ENCODE measurements around the gene NUP205. TPM values are rescaled to one million over a fixed set of nuclear protein-coding genes. Genes with fewer than 3 reads are reported as not detected.
"Not testable (repeated sequence)": the region's sequence is repeated elsewhere in the genome, so short reads cannot be mapped to it uniquely, and the experiment has no call there.

NUP205 gene
- total RNA-seq, 1 experiment from 2014 or later: 75.1 TPM

DNA sequence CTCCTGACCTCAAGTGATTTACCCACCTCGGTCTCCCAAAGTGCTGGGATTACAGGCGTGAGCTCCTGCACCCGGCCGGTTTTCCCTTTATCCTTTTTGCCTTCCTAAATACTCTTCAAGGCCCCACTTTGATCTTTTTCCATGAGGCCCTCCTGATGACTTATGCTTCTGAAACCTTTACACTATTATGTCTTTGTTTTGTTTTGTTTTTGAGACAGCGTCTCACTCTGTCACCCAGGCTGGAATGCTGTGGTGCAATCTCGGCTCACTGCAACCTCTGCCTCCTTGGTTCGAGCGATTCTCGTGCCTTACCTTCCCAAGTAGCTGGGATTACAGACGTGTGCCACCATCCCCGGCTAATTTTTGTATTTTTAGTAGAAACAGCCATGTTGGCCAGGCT lies 108.4 kb downstream of the NUP205 start:
- TF ChIP-seq, protein P1, sequence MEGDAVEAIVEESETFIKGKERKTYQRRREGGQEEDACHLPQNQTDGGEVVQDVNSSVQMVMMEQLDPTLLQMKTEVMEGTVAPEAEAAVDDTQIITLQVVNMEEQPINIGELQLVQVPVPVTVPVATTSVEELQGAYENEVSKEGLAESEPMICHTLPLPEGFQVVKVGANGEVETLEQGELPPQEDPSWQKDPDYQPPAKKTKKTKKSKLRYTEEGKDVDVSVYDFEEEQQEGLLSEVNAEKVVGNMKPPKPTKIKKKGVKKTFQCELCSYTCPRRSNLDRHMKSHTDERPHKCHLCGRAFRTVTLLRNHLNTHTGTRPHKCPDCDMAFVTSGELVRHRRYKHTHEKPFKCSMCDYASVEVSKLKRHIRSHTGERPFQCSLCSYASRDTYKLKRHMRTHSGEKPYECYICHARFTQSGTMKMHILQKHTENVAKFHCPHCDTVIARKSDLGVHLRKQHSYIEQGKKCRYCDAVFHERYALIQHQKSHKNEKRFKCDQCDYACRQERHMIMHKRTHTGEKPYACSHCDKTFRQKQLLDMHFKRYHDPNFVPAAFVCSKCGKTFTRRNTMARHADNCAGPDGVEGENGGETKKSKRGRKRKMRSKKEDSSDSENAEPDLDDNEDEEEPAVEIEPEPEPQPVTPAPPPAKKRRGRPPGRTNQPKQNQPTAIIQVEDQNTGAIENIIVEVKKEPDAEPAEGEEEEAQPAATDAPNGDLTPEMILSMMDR (IDR thresholded peaks at IDR 0.05; ENCODE audit: unreplicated experiment): no peak
- Mint-ChIP-seq H3K27ac (ENCODE audit: unreplicated experiment) (no peak overlapping the region), H3K36me3 (ENCODE audit: insufficient read depth, unreplicated experiment) (peaks cover 23% of the 10 kb centered on the region), H3K4me1 (ENCODE audit: low read depth, unreplicated experiment) (peaks cover 13% of the 10 kb centered on the region), H3K9me3 (ENCODE audit: low read depth, unreplicated experiment) (no peaks in the 10 kb centered on the region), H3K4me3 (ENCODE audit: low read depth, unreplicated experiment) (no peak overlapping the region), H3K27me3 (ENCODE audit: unreplicated experiment) (no peaks in the 10 kb centered on the region)
- CTCF ChIA-PET: no interaction called here
- intact Hi-C loops (cut with micrococcal nuclease; ENCODE audit: unreplicated experiment): no loop called here
- no TSS peak for BruUV-seq (replicated peaks)
- DNase-seq: no peak

DNA sequence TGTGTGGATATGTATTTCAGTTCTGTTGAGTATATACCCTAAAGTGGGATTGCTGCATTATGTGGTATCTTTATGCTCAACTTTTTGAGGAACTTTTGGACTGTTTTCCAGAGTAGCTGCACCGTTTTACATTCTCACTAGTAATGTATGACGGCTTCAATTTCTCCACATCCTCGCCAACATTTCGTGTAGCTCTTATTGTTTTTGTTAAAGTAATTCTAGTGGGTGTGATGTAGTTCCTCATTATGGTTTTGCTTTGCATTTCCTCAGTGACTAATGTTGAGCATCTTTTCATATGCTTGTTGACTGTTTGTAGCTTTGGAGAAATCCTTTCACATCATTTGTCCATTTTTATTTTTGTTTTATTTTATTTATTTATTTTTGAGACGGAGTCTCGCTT lies 109.1 kb downstream of the NUP205 start:
- Mint-ChIP-seq H3K4me3 (ENCODE audit: low read depth, unreplicated experiment) (no peak overlapping the region), H3K9me3 (ENCODE audit: low read depth, unreplicated experiment) (no peaks in the 10 kb centered on the region), H3K27ac (ENCODE audit: unreplicated experiment) (no peak overlapping the region), H3K27me3 (ENCODE audit: unreplicated experiment) (no peaks in the 10 kb centered on the region), H3K4me1 (ENCODE audit: low read depth, unreplicated experiment) (peaks cover 6% of the 10 kb centered on the region), H3K36me3 (ENCODE audit: insufficient read depth, unreplicated experiment) (peaks cover 19% of the 10 kb centered on the region)
- intact Hi-C loops (cut with micrococcal nuclease; ENCODE audit: unreplicated experiment): no loop called here
- TF ChIP-seq, protein P1 (IDR thresholded peaks at IDR 0.05; ENCODE audit: unreplicated experiment): no peak
- no peak for DNase-seq
- CTCF ChIA-PET: interaction anchor here (0.6 kb wide), 1 partner anchor 21 kb away, joined by 3 read pairs; no protein-coding TSS in a partner anchor
- BruUV-seq (replicated peaks): no TSS peak

DNA sequence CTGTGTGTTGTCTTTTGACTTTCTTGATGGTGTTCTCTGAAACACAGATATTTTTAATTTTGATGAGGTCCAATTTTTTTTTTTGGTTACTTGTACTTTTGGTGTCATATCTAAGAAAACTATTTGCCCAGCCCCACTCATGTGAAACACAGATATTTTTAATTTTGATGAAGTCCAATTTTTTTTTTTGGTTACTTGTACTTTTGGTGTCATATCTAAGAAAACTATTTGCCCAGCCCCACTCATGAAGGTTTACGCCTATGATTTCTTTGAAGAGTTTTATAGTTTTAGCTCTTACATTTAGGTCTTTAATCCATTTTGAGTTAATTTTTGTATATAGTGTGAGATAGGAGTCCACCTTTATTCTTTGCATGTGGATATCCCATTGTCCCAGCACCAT lies 109.9 kb downstream of the NUP205 start:
- H3K4me3 Mint-ChIP-seq (ENCODE audit: low read depth, unreplicated experiment); H3K4me1 Mint-ChIP-seq (ENCODE audit: low read depth, unreplicated experiment); H3K27ac Mint-ChIP-seq (ENCODE audit: unreplicated experiment); H3K27me3 Mint-ChIP-seq (ENCODE audit: unreplicated experiment); intact Hi-C loops (cut with micrococcal nuclease; ENCODE audit: unreplicated experiment); BruUV-seq (replicated peaks); DNase-seq; CTCF ChIA-PET; H3K9me3 Mint-ChIP-seq (ENCODE audit: low read depth, unreplicated experiment): not testable (repeated sequence)
- H3K36me3 Mint-ChIP-seq (ENCODE audit: insufficient read depth, unreplicated experiment): peaks cover 11% of the 10 kb centered on the region

DNA sequence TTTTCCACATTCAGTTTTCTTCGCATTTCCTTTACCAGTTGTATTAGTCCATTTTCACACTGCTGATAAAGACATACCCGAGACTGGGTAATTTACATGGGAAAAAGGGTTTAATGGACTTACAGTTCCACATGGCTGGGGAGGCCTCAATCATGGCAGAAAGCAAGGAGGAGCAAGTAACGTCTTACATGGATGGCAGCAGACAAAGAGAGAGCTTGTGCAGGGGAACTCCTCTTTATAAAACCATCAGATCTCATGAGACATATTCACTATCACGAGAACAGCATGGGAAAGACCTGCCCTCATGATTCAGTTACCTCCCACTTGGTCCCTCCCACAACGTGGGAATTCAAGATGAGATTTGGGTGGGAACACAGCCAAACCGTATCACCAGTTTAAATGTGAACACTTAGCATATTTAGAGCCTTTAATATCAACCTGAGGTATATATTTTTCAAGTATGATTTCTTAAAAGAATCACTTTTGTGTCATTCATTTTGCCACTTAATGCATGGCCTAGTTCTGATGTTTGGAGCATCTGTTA lies 111.2 kb downstream of the NUP205 start:
- CTCF ChIA-PET: not testable (repeated sequence)

DNA sequence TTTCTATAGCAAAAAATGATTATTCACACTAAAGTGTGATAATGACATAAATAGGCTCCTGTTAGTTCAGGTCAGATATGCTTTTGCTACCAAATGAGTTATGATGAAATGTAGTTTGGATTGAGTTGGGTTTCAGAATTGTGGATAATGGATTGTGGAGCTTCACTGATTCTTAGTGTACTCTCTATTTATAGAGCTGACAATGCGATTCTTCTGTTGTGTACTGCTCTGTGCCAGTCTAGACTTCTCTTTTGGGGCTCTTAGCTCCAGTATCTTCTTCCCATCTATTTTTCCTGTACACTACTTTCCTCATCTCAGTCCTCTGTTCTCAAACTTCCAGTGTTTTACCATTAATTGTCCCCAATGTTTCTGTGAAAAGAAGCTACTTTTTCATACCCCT lies 112.1 kb downstream of the NUP205 start:
- no TSS peak for BruUV-seq (replicated peaks)
- Mint-ChIP-seq H3K36me3 (ENCODE audit: insufficient read depth, unreplicated experiment) (peaks cover 12% of the 10 kb centered on the region), H3K9me3 (ENCODE audit: low read depth, unreplicated experiment) (no peaks in the 10 kb centered on the region), H3K4me1 (ENCODE audit: low read depth, unreplicated experiment) (peaks cover 8% of the 10 kb centered on the region), H3K27ac (ENCODE audit: unreplicated experiment) (no peak overlapping the region), H3K4me3 (ENCODE audit: low read depth, unreplicated experiment) (no peak overlapping the region), H3K27me3 (ENCODE audit: unreplicated experiment) (no peaks in the 10 kb centered on the region)
- DNase-seq: no peak
- TF ChIP-seq, protein P1 (IDR thresholded peaks at IDR 0.05; ENCODE audit: unreplicated experiment): no peak
- intact Hi-C loops (cut with micrococcal nuclease; ENCODE audit: unreplicated experiment): no loop called here
- CTCF ChIA-PET: interaction anchor here (0.8 kb wide), 1 partner anchor 8 kb away, joined by 3 read pairs; no protein-coding TSS in a partner anchor

More for the DNA sequence above, 111.2 kb downstream of the NUP205 start:
- H3K9me3 Mint-ChIP-seq (ENCODE audit: low read depth, unreplicated experiment); H3K4me1 Mint-ChIP-seq (ENCODE audit: low read depth, unreplicated experiment); H3K27me3 Mint-ChIP-seq (ENCODE audit: unreplicated experiment); H3K36me3 Mint-ChIP-seq (ENCODE audit: insufficient read depth, unreplicated experiment); intact Hi-C loops (cut with micrococcal nuclease; ENCODE audit: unreplicated experiment); H3K27ac Mint-ChIP-seq (ENCODE audit: unreplicated experiment); H3K4me3 Mint-ChIP-seq (ENCODE audit: low read depth, unreplicated experiment); BruUV-seq (replicated peaks); DNase-seq: not testable (repeated sequence)

Data from Calu3 (cell line).